Activated CD4-positive, alpha-beta T cell treated with anti-CD3 and anti-CD28 coated beads, Interleukin-2, amount 10 ng/mL, durations not matched to agents 7 days and 5 days (primary cell): Measurements from ENCODE around the gene RASL10A. TPM values are rescaled to one million over a fixed set of nuclear protein-coding genes. Genes with fewer than 3 reads are reported as not detected.

ENCODE experiments used
- CTCF ChIA-PET: fragments of 350-600 bp; sonication (Branson Sonifier 250); formaldehyde crosslinking; loops from one replicate; lab custom pipeline; 2021; ENCODE audit warnings: antibody characterized with exemption; lab: Charles Lee
- POLR2A ChIA-PET: fragments of 350-600 bp; sonication (Branson Sonifier 250); formaldehyde crosslinking; loops from one replicate; lab custom pipeline; 2021; ENCODE audit warnings: antibody characterized with exemption; lab: Charles Lee
- DNase-seq: peaks from one replicate; pipeline ENCODE4 v3.0.0-alpha.2; 2020
- H3K27ac Mint-ChIP-seq: one replicate; pipeline ENCODE4 v1.8.0; 2021; ENCODE audit warnings: mild to moderate bottlenecking, moderate library complexity, mixed read lengths
- H3K27me3 Mint-ChIP-seq: one replicate; pipeline ENCODE4 v1.8.0; 2021; ENCODE audit warnings: mixed read lengths
- H3K36me3 Mint-ChIP-seq: one replicate; pipeline ENCODE4 v1.8.0; 2021; ENCODE audit warnings: low read depth, mixed read lengths
- H3K4me1 Mint-ChIP-seq: one replicate; pipeline ENCODE4 v1.8.0; 2021; ENCODE audit warnings: mixed read lengths
- H3K4me3 Mint-ChIP-seq: one replicate; pipeline ENCODE4 v1.8.0; 2021; ENCODE audit warnings: mild to moderate bottlenecking, moderate library complexity, mixed read lengths
- H3K9me3 Mint-ChIP-seq: one replicate; pipeline ENCODE4 v1.8.0; 2021; ENCODE audit warnings: mixed read lengths
- total RNA-seq, 2 experiments: library from RNA; stranded (reverse); gene quantifications; one replicate each; pipeline ENCODE4 v1.2.3, GENCODE V29; 2021

Gene RASL10A
- total RNA-seq, 2 experiments from 2014 or later, result 0.37 to 0.92 TPM

GRCh38 chr22:29344137-29344536, 28.6 kb upstream of the RASL10A start:
- ChIA-PET POLR2A (no interaction called here), CTCF (interaction anchor here (0.6 to 3.6 kb wide), 2 partner anchors 11 to 33 kb away, joined by 3 to 10 read pairs; no protein-coding TSS in a partner anchor)
- DNase-seq, result no peak
- Mint-ChIP-seq H3K27me3 (no peaks in the 10 kb centered on the region), H3K36me3 (peaks cover 35% of the 10 kb centered on the region), H3K4me3 (no peak overlapping the region), H3K4me1 (no peaks in the 10 kb centered on the region), H3K27ac (no peak overlapping the region), H3K9me3 (no peaks in the 10 kb centered on the region)

GRCh38 chr22:29343313-29343805, 27.9 kb upstream of the RASL10A start:
- no peak for DNase-seq
- Mint-ChIP-seq H3K4me3 (no peak overlapping the region), H3K27me3 (no peaks in the 10 kb centered on the region), H3K9me3 (no peaks in the 10 kb centered on the region), H3K4me1 (no peaks in the 10 kb centered on the region), H3K27ac (no peak overlapping the region), H3K36me3 (peaks cover 29% of the 10 kb centered on the region)
- POLR2A ChIA-PET, result no interaction called here
- CTCF ChIA-PET, result interaction anchor here (3.6 kb wide), 1 partner anchor 12 kb away, joined by 10 read pairs; no protein-coding TSS in a partner anchor

DNA sequence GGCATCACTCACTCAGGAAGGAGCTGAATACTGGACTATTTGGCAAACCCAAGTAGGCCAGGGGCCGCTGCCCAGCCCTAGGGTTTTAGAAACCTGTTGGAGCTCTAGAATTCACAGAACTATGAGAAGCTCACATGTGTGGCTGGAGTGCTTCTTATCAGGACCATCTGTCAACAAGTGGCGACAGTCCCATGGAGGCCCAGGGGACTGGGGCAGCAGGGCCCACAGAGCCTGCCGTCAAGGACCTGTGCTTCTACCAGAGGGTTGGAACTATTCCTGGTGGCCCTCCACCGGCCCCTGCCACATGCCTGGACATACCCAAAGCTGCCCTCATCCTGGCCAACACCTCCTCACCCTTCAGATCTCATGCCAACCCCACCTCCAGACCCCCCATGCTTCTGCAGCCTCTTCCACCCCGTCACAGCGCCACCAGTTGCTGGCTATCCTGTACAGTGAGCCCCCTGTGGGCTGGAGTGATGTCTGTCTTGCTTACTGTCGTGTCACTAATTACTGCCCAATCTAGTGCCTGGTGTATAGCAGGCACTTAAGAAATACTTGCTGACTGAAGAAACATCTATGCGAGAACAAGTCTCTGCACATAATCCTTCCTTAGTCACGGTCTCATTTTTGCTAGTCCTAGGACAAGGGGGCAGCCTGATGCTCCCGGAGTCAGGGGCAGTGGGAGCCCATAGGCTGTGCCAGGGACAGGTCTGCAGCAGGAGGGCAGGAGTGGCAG, 27.2 kb upstream of the RASL10A start:
- no peak for DNase-seq
- POLR2A ChIA-PET, result no interaction called here
- CTCF ChIA-PET, result no interaction called here
- H3K27ac Mint-ChIP-seq, result no peak overlapping the region
- H3K4me3 Mint-ChIP-seq, result no peak overlapping the region
- no peaks in the 10 kb centered on the region for H3K4me1 Mint-ChIP-seq
- H3K36me3 Mint-ChIP-seq, result peaks cover 32% of the 10 kb centered on the region
- no peaks in the 10 kb centered on the region for H3K9me3 Mint-ChIP-seq
- no peaks in the 10 kb centered on the region for H3K27me3 Mint-ChIP-seq

GRCh38 chr22:29342177-29342576, 26.7 kb upstream of the RASL10A start:
- H3K9me3 Mint-ChIP-seq, result no peaks in the 10 kb centered on the region
- POLR2A ChIA-PET, result no interaction called here
- peaks cover 30% of the 10 kb centered on the region for H3K36me3 Mint-ChIP-seq
- no peaks in the 10 kb centered on the region for H3K4me1 Mint-ChIP-seq
- CTCF ChIA-PET, result no interaction called here
- no peak for DNase-seq
- no peak overlapping the region for H3K27ac Mint-ChIP-seq
- no peaks in the 10 kb centered on the region for H3K27me3 Mint-ChIP-seq
- no peak overlapping the region for H3K4me3 Mint-ChIP-seq

- no peaks in the 10 kb centered on the region for H3K27me3 Mint-ChIP-seq
- CTCF ChIA-PET, result no interaction called here
- H3K4me3 Mint-ChIP-seq, result no peak overlapping the region
- no peaks in the 10 kb centered on the region for H3K4me1 Mint-ChIP-seq
- no peak overlapping the region for H3K27ac Mint-ChIP-seq
- no peak for DNase-seq
- H3K36me3 Mint-ChIP-seq, result peaks cover 33% of the 10 kb centered on the region
- no peaks in the 10 kb centered on the region for H3K9me3 Mint-ChIP-seq
- POLR2A ChIA-PET, result no interaction called here
Observed at GRCh38 chr22:29341849-29342127, 26.3 kb upstream of the RASL10A start.

GRCh38 chr22:29341056-29341848, 25.8 kb upstream of the RASL10A start:
- ChIA-PET POLR2A (no interaction called here), CTCF (no interaction called here)
- no peaks in the 10 kb centered on the region for H3K27me3 Mint-ChIP-seq
- H3K36me3 Mint-ChIP-seq, result peaks cover 30% of the 10 kb centered on the region
- H3K9me3 Mint-ChIP-seq, result no peaks in the 10 kb centered on the region
- H3K4me3 Mint-ChIP-seq, result no peak overlapping the region
- no peaks in the 10 kb centered on the region for H3K4me1 Mint-ChIP-seq
- H3K27ac Mint-ChIP-seq, result no peak overlapping the region
- DNase-seq, result no peak

GRCh38 chr22:29340566-29340965, 25.1 kb upstream of the RASL10A start:
- Mint-ChIP-seq H3K27ac (no peak overlapping the region), H3K27me3 (no peaks in the 10 kb centered on the region), H3K4me1 (no peaks in the 10 kb centered on the region), H3K36me3 (peaks cover 26% of the 10 kb centered on the region), H3K9me3 (no peaks in the 10 kb centered on the region), H3K4me3 (no peak overlapping the region)
- no peak for DNase-seq
- ChIA-PET CTCF (no interaction called here), POLR2A (no interaction called here)

GRCh38 chr22:29339381-29340235, 24.1 kb upstream of the RASL10A start:
- Mint-ChIP-seq H3K27ac (no peak overlapping the region), H3K4me3 (no peak overlapping the region), H3K4me1 (no peaks in the 10 kb centered on the region), H3K27me3 (no peaks in the 10 kb centered on the region), H3K36me3 (peaks cover 26% of the 10 kb centered on the region), H3K9me3 (no peaks in the 10 kb centered on the region)
- CTCF ChIA-PET, result no interaction called here
- POLR2A ChIA-PET, result no interaction called here
- no peak for DNase-seq

- Mint-ChIP-seq H3K9me3 (no peaks in the 10 kb centered on the region), H3K36me3 (peaks cover 26% of the 10 kb centered on the region), H3K27ac (no peak overlapping the region), H3K4me3 (no peak overlapping the region), H3K27me3 (no peaks in the 10 kb centered on the region), H3K4me1 (no peaks in the 10 kb centered on the region)
- no peak for DNase-seq
- CTCF ChIA-PET, result no interaction called here
- POLR2A ChIA-PET, result no interaction called here
Observed at GRCh38 chr22:29338398-29338797, 22.9 kb upstream of the RASL10A start.

DNA sequence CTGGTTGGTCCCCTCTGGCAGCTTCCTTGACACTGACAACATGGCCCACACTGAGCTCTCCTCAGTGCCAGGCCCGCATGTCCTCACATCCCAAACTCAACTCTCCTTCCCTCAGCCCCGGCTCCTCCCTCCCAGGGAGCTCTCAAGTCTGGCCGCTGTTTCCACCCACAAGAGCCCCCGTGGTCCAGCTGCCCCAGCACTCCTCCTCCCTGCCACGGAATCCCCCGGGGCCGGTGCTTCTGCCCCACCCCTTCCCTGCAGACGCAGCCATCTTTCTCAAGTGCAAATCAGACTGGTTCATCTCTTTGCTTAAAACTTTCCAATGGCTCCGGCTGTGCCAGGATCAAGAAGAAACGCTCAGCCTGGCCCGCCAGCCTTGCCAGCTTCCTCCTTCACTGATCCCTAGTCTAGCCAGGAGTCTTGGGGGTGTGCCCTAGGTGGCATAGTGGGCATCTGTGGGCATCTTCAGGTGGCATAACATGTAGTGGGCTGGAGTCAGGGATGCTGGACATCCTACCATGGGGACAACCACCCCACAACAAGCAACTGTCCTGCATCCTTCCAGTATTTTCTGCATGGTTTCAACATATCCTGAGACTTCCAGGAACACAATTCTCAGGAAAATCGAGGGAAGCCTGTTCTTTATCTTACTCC, 22.3 kb upstream of the RASL10A start:
- POLR2A ChIA-PET, result no interaction called here
- no peak overlapping the region for H3K4me3 Mint-ChIP-seq
- H3K9me3 Mint-ChIP-seq, result no peaks in the 10 kb centered on the region
- no peaks in the 10 kb centered on the region for H3K27me3 Mint-ChIP-seq
- H3K27ac Mint-ChIP-seq, result no peak overlapping the region
- H3K4me1 Mint-ChIP-seq, result no peaks in the 10 kb centered on the region
- CTCF ChIA-PET, result interaction anchor here (1.1 kb wide), 1 partner anchor 16 kb away, joined by 4 read pairs; no protein-coding TSS in a partner anchor
- no peak for DNase-seq
- H3K36me3 Mint-ChIP-seq, result peaks cover 24% of the 10 kb centered on the region

DNA sequence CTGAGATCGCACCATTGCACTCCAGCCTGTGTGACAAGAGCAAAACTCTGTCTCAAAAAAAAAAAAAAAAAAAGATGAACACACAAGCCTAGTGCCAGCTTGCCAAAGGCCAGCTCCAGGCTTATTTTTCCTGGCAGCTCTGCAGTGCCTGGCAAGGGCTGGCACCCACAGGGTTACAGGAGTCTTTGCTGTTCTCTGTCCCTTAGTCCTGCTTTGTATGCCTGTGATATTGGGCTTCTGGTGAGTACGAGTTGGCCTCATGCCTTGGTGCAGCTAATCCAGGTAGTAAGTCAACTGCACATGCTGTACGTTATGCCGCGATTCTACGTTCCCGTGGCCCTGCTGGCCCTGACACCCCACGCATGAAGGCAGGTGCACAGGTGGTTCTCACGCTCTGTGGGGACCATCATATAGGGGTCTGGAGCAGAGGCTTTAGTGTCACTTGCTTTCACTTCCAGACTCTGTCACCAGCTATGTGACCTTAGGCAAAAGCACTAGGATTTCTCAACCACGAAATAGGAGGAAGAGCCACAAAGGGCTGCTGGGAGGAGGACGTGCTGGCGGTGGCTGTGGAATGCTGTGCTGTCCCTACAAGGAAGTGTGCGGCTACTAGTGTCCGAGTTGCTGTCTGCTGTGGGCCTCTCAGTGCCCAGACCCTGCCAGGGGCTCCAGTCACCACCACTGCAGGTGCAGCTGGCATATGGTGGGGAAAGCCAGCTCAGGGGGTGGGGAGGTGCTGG, 21.4 kb upstream of the RASL10A start:
- ChIA-PET CTCF (interaction anchor here (0.5 to 1.1 kb wide), 4 partner anchors 11 to 500 kb away, joined by 3 to 4 read pairs (median 4); no protein-coding TSS in a partner anchor), POLR2A (no interaction called here)
- Mint-ChIP-seq H3K9me3 (no peaks in the 10 kb centered on the region), H3K4me1 (no peaks in the 10 kb centered on the region), H3K36me3 (peaks cover 20% of the 10 kb centered on the region), H3K27ac (no peak overlapping the region), H3K27me3 (no peaks in the 10 kb centered on the region), H3K4me3 (no peak overlapping the region)
- no peak for DNase-seq

DNA sequence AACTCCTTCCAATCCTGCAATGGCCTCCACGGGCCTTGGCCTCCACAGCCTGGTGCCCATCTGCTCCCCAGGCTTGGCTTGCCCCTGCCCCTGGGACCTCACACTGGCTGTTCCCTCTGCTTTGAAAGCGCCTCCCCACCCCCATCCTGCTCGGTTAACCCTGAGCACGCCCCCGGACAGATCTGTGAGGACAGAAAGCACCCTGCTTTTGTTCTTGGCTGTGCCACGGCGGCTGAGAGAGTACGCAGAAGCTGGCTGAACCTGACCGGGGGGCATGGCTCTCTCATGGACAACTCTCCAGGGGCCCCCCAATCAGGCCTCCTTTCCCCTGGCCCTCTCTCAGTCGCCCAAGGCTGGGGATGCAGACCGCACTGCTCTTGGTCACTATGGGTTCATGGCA, 20.2 kb upstream of the RASL10A start:
- no peak overlapping the region for H3K4me3 Mint-ChIP-seq
- no peaks in the 10 kb centered on the region for H3K27me3 Mint-ChIP-seq
- ChIA-PET CTCF (no interaction called here), POLR2A (no interaction called here)
- H3K36me3 Mint-ChIP-seq, result peaks cover 18% of the 10 kb centered on the region
- DNase-seq, result no peak
- no peak overlapping the region for H3K27ac Mint-ChIP-seq
- H3K9me3 Mint-ChIP-seq, result no peaks in the 10 kb centered on the region
- H3K4me1 Mint-ChIP-seq, result no peaks in the 10 kb centered on the region
